22Rv1 (cell line): ENCODE results near the gene SPPL2B.
"Not testable (repeated sequence)": the region's sequence is repeated elsewhere in the genome, so short reads cannot be mapped to it uniquely, and the experiment has no call there.

Experiments
- H3K27ac ChIP-seq: fragments of 450-650 bp; 2 replicates; pipeline ENCODE4 v1.5.1; 2017
- CTCF ChIP-seq: fragments of 450-650 bp; IDR thresholded peaks from 2 replicates; pipeline ENCODE4 v1.5.1; 2017; ENCODE audit warnings: mild to moderate bottlenecking
- ZFX ChIP-seq: fragments of 450-650 bp; IDR thresholded peaks from 2 replicates; pipeline ENCODE4 v1.6.1; 2017; ENCODE audit warnings: antibody characterized with exemption, borderline replicate concordance

The SPPL2B gene

GRCh38 chr19:2328401-2329148, at the start of gene SPPL2B, which contains the start of gene LSM7:
TSS of gene SPPL2B (plus strand) at chr19:2328684. CDS start at chr19:2328710, 26 bp downstream.
TSS of gene LSM7 (minus strand) at chr19:2328586. CDS start at chr19:2328566, 20 bp downstream.
- H3K27ac ChIP-seq = peak within 1 kb of the TSS; percentile 90
- TF ChIP-seq ZFX (no peak), CTCF (no peak)

GRCh38 chr19:2280633-2281264, 47.7 kb upstream of the SPPL2B start:
- H3K27ac ChIP-seq = no peak overlapping the region
- TF ChIP-seq ZFX (no peak), CTCF (no peak)

GRCh38 chr19:2281265-2282061, 47.0 kb upstream of the SPPL2B start:
- not testable (repeated sequence) for H3K27ac ChIP-seq

GRCh38 chr19:2282062-2282861, 46.2 kb upstream of the SPPL2B start, which contains the start of gene PEAK3:
TSS of gene PEAK3 (minus strand) at chr19:2282175. CDS start at chr19:2280931, 1,244 bp downstream.
- TF ChIP-seq CTCF = no peak
- no peak for TF ChIP-seq ZFX
- no peak within 1 kb of the TSS for H3K27ac ChIP-seq

GRCh38 chr19:2282862-2283237, 45.6 kb upstream of the SPPL2B start:
- no peak overlapping the region for H3K27ac ChIP-seq
- no peak for TF ChIP-seq CTCF
- no peak for TF ChIP-seq ZFX

- H3K27ac ChIP-seq = no peak overlapping the region
- TF ChIP-seq CTCF (no peak), ZFX (no peak)
Measured at GRCh38 chr19:2283835-2284507, 44.5 kb upstream of the SPPL2B start.
